K562 (cell line): ENCODE results near the gene ZNF582.

Experiments used
- ATF4 ChIP-seq: fragments of 450-650 bp; formaldehyde crosslinking; IDR thresholded peaks from 2 replicates; pipeline ENCODE4 v1.4.0; 2022; ENCODE audit warnings: mild to moderate bottlenecking, moderate library complexity
- CEBPB ChIP-seq: fragments of 450-650 bp; IDR thresholded peaks from 2 replicates; pipeline ENCODE4 v1.6.1; 2016; ENCODE audit warnings: missing genetic modification characterization, missing compliant biosample characterization
- CTCF ChIP-seq, 3 experiments: IDR thresholded peaks in 2 of 3; conservative IDR thresholded peaks in 1 of 3; 2 replicates each; pipeline ENCODE4 v1.5.1; 2011 to 2012; ENCODE audit warnings: low read length in 3 of 3, mild to moderate bottlenecking in 3 of 3, control low read depth in 2 of 3, improper control_type of control experiment in 1 of 3, inconsistent platforms in 1 of 3, low read depth in 1 of 3, mixed read lengths in 1 of 3, moderate library complexity in 1 of 3; ENCODE audit not compliant: insufficient read depth in 2 of 3
- E2F1 ChIP-seq: sonication (generic); formaldehyde crosslinking; IDR thresholded peaks from 2 replicates; pipeline ENCODE4 v1.8.1; 2023; ENCODE audit warnings: mild to moderate bottlenecking, missing genetic modification reagents, moderate library complexity
- FOXA1 ChIP-seq: fragments of 450-650 bp; IDR thresholded peaks from 2 replicates; pipeline ENCODE4 v1.6.1; 2016; ENCODE audit warnings: mild to moderate bottlenecking, borderline replicate concordance
- RAD21 ChIP-seq, 2 experiments: fragments of 250-450 bp in 1 of 2; fragments of 450-650 bp in 1 of 2; sonication (Bioruptor Pico) in 1 of 2; formaldehyde crosslinking in 1 of 2; IDR thresholded peaks in 1 of 2; conservative IDR thresholded peaks in 1 of 2; 2 replicates each; pipeline versions ENCODE4 v1.4.0 to v1.8.0; 2020 to 2022; ENCODE audit warnings: mild to moderate bottlenecking in 2 of 2, moderate library complexity in 1 of 2
- RBM39 ChIP-seq: fragments of 200-400 bp; formaldehyde crosslinking; optimal IDR thresholded peaks from 2 replicates; pipeline ENCODE3; 2018; ENCODE audit warnings: low read depth, low read length
- ZHX1 ChIP-seq: fragments of 150-350 bp; conservative IDR thresholded peaks from 2 replicates; pipeline ENCODE4 v1.6.1; 2014; ENCODE audit warnings: low read length

DNA sequence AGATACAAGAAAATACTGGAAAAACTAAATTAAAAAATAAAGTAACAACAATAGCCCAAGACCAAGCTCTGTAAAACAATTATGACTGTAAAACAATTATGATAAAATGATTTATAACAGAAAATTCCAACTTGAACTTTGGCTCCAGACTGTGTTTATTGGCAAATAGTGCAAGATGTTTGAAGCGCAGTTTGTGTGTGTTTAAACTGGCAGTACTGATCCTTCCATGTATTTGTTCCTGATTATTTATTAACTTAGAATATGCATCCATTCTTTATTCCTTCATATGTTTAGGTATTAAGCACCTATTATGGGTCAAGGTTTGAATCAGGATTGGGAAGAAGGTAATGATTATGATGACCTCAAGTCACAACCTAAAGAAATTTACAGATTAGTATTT is 37.8 kb downstream of the ZNF582 start:
- TF ChIP-seq ZHX1 (no peak), CEBPB (tag) (no peak), ATF4 (no peak), CTCF (IDR thresholded peaks at IDR 0.05 in 2 of 3, conservative IDR thresholded peaks at IDR 0.05 in 1 of 3; ENCODE audit: insufficient read depth in 2 of 3, low read depth in 1 of 3, low read length in 3 of 3) (no peak), FOXA1 (no peak), E2F1 (CRISPR knock-in tag) (no peak), RBM39 (no peak), RAD21 (CRISPR knock-in tag; conservative IDR thresholded peaks at IDR 0.05 in 1 of 2, IDR thresholded peaks at IDR 0.05 in 1 of 2) (no peak)
